Spleen (tissue), 11 donors: ENCODE measurements around the gene MLST8. TPM values are rescaled to one million over a fixed set of nuclear protein-coding genes. Genes with fewer than 3 reads are reported as not detected.
A peak's percentile ranks its signal among the peaks of the same experiment; 100 is the strongest.

Source experiments
- DNase-seq: peaks from one replicate; pipeline ENCODE4 v3.0.0-alpha.2; 2020
- H3K27ac ChIP-seq, 8 donors: fragments of 200-600 bp; sonication (generic) in 7 of 8; 1 replicate in 4 of 8; 2 replicates in 4 of 8; pipeline versions ENCODE4 v1.5.0 to v1.8.0; 2016 to 2021; ENCODE audit warnings: inconsistent platforms in 4 of 8, mild to moderate bottlenecking in 4 of 8, moderate library complexity in 1 of 8
- H3K27me3 ChIP-seq, 7 donors: fragments of 200-600 bp; sonication (generic) in 6 of 7; replicated peaks in 1 of 7; 1 replicate in 4 of 7; 2 replicates in 3 of 7; pipeline versions ENCODE4 v1.5.0 to v1.8.0; 2016 to 2021; ENCODE audit warnings: inconsistent platforms in 3 of 7, mild to moderate bottlenecking in 1 of 7
- H3K36me3 ChIP-seq, 6 donors: fragments of 200-600 bp; sonication (generic) in 5 of 6; 1 replicate in 4 of 6; 2 replicates in 2 of 6; pipeline versions ENCODE4 v1.5.0 to v1.8.0; 2016 to 2021; ENCODE audit warnings: inconsistent platforms in 2 of 6
- H3K4me1 ChIP-seq, 6 donors: fragments of 200-600 bp; sonication (generic) in 5 of 6; 1 replicate in 3 of 6; 2 replicates in 3 of 6; pipeline versions ENCODE4 v1.5.0 to v1.8.0; 2016 to 2021; ENCODE audit warnings: inconsistent platforms in 3 of 6
- H3K4me3 ChIP-seq, 8 donors: fragments of 200-600 bp; sonication (generic) in 7 of 8; 1 replicate in 4 of 8; 2 replicates in 4 of 8; pipeline versions ENCODE4 v1.5.0 to v1.8.0; 2016 to 2021; ENCODE audit warnings: inconsistent platforms in 4 of 8, mild to moderate bottlenecking in 4 of 8, moderate library complexity in 2 of 8
- H3K9me3 ChIP-seq, 8 donors: fragments of 200-600 bp; sonication (generic) in 7 of 8; 1 replicate in 4 of 8; 2 replicates in 4 of 8; pipeline versions ENCODE4 v1.5.0 to v1.8.0; 2016 to 2021; ENCODE audit warnings: inconsistent platforms in 4 of 8
- POLR2A ChIP-seq, 3 donors: fragments of 450-650 bp; IDR thresholded peaks; one replicate each; pipeline ENCODE4 v1.5.1; 2017; ENCODE audit warnings: antibody characterized with exemption in 3 of 3, mild to moderate bottlenecking in 1 of 3
- POLR2AphosphoS5 ChIP-seq, 3 donors: sonication (generic); formaldehyde crosslinking; IDR thresholded peaks; one replicate each; pipeline ENCODE4 v1.5.1; 2017; ENCODE audit warnings: antibody characterized with exemption in 3 of 3
- WGBS, 5 donors: extraction: QIAGEN DNeasy Blood & Tissue Kit in 3 of 5; methylation state at CpG; one replicate each; pipeline versions ENCODE4 v1.1.5 to v1.1.7; 2013 to 2018; 5-methylcytosine and 5-hydroxymethylcytosine counted together
- intact Hi-C: fragments of 100-400 bp; cut with DNase I; formaldehyde crosslinking; loops from one replicate; pipeline ENCODE4 v1.15.0; 2023; ENCODE audit warnings: low total_unique reads
- polyA plus RNA-seq, 3 donors: library from polyadenylated mRNA; stranded (reverse); fragments of 200-250 nt; gene quantifications; one replicate each; pipeline ENCODE4 v1.2.1, GENCODE V29; 2013
- total RNA-seq, 7 donors: library from RNA; depleted of rRNA in 3 of 7; stranded (reverse); fragments of >200 nt in 3 of 7; fragmentation: NEBNext Ultra II Directional in 4 of 7; extraction: Animal tissue kit (Norgen Biotek cat#: 25700) in 4 of 7; gene quantifications; one replicate each; pipeline versions ENCODE4 v1.1.0 to v1.2.1, GENCODE V29; 2016 to 2021
- TF ChIP-seq, protein P1 (sequence below), 11 experiments: fragments of 200-600 bp in 7 of 11; fragments of 450-650 bp in 4 of 11; sonication (generic) in 4 of 11; IDR thresholded peaks in 8 of 11; conservative IDR thresholded peaks in 3 of 11; 1 replicate in 7 of 11; 2 replicates in 4 of 11; pipeline versions ENCODE4 v1.4.0 to v1.8.0; 2016 to 2021; ENCODE audit warnings: antibody characterized with exemption in 11 of 11, inconsistent platforms in 4 of 11, mild to moderate bottlenecking in 1 of 11
- donor health status: healthy with polysubstance abuse.
- donor health status: DM: no; HTN: no; CAD: no; lungs with moderate emphysema.
- donor health status: DM: no; HTN: no; CAD: no.
- donor health status: Bipolar disorder and iron deficiency.
- donor health status: healthy.
- donor health status: DM: no; HTN: no; CAD: no.
- donor health status: DM: yes; HTN: yes; CAD: no.

Gene MLST8
- total and polyA plus RNA-seq, 10 donors = 25.0 to 61.7 (median 40.6) TPM

DNA sequence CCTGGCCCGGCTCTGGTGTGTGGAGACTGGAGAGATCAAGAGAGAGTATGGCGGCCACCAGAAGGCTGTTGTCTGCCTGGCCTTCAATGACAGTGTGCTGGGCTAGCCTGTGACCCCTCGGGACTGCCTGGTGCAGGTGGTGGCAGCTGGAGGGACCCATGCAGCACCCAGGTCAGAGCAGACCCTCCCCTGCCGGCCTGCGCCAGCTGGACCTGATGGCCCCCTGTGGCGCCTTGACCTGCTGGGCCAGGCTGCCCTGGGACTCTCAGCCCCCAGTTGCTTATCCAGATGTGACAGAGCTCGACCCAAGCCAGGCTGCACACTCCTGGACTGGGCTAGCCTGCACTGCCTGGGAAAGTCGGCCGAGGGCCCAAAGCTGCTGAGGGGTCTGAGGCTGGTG is 3.5 kb downstream of the MLST8 start:
- Histone ChIP-seq H3K9me3 (no peaks in the 10 kb centered on the region), H3K4me3 (no peak overlapping the region), H3K4me1 (peaks cover 28 to 72% (median 51%) of the 10 kb centered on the region in 6 donors), H3K27ac (no peak overlapping the region), H3K36me3 (peaks cover 0 to 54% (median 33%) of the 10 kb centered on the region in 6 donors), H3K27me3 (no peaks in the 10 kb centered on the region)
- no peak for DNase-seq
- intact Hi-C loops = no loop called here
- 95 to 97% (median 96%) methylated on average over 5 to 9 of the region's 9 CpGs for WGBS, 5 donors
- TF ChIP-seq POLR2AphosphoS5 (IDR thresholded peaks at IDR 0.05) = peak in 1 of 3 donors; percentile 2
- no peak for TF ChIP-seq POLR2A (IDR thresholded peaks at IDR 0.05)

DNA sequence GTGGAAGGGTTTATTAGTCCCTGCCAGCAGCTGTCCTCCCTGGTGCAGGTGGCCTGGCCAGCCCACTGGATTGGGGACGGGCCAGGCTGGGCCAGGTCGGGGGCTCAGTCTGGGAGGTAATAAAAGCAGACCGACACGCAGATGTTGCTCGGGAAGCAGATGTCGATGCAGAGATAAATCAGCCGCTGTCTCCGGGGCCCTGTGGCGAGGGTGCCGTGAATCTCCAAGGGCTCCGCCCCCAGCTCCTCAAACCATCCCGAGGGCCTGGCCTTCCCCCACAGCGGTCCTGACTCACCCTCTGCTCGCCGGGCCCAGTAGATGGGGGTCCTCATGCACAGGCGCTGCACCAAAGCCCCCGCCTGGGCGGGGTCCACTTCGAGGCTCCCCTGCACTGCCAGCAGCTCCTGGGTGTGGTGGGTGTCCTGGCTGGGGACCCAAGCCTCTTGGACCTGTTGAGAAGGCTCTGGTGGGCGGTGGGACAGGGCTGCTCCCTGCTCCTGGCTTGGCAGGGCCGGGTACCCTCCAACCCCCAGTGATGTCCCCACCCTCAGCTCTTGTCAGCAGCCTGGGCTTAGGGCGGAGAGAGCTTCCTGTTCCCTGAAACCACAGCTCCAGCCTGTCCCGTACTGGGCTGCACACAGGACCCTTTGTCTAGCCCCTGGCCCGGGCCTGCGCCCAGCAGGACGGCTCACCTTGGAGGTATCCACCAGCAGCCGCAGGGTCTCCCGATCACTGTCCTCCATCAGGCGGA is 4.2 kb downstream of the MLST8 start:
- Histone ChIP-seq H3K27me3 (no peaks in the 10 kb centered on the region), H3K9me3 (no peaks in the 10 kb centered on the region), H3K36me3 (peaks cover 0 to 54% (median 33%) of the 10 kb centered on the region in 6 donors), H3K4me1 (peaks cover 32 to 75% (median 54%) of the 10 kb centered on the region in 6 donors), H3K27ac (no peak overlapping the region), H3K4me3 (no peak overlapping the region)
- DNase-seq = no peak
- 88 to 95% (median 89%) methylated on average over 21 to 29 of the region's 29 CpGs for WGBS, 5 donors
- intact Hi-C loops = no loop called here
- TF ChIP-seq POLR2AphosphoS5 (IDR thresholded peaks at IDR 0.05) = peak in 1 of 3 donors; percentile 32
- TF ChIP-seq POLR2A (IDR thresholded peaks at IDR 0.05) = no peak
- TF ChIP-seq, protein P1, sequence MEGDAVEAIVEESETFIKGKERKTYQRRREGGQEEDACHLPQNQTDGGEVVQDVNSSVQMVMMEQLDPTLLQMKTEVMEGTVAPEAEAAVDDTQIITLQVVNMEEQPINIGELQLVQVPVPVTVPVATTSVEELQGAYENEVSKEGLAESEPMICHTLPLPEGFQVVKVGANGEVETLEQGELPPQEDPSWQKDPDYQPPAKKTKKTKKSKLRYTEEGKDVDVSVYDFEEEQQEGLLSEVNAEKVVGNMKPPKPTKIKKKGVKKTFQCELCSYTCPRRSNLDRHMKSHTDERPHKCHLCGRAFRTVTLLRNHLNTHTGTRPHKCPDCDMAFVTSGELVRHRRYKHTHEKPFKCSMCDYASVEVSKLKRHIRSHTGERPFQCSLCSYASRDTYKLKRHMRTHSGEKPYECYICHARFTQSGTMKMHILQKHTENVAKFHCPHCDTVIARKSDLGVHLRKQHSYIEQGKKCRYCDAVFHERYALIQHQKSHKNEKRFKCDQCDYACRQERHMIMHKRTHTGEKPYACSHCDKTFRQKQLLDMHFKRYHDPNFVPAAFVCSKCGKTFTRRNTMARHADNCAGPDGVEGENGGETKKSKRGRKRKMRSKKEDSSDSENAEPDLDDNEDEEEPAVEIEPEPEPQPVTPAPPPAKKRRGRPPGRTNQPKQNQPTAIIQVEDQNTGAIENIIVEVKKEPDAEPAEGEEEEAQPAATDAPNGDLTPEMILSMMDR (IDR thresholded peaks at IDR 0.05 in 8 of 11, conservative IDR thresholded peaks at IDR 0.05 in 3 of 11) = no peak

DNA sequence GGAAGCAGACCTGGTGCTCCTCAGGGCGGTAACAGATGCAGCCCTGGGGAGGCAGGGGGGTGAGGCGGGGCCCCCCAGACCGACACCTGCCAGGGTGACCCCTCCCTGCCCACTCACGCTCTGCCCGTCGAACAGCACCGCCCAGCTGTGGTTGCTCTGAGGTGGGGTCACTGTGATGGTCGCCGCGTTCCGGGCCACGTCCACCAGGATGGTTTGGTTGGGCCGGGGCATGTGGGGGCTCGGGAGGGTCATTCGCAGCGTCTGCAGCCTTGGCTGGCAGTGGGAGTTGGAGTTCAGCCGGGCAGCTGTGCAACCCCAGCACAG is 4.7 kb downstream of the MLST8 start:
- Histone ChIP-seq H3K4me1 (peaks cover 28 to 70% (median 48%) of the 10 kb centered on the region in 6 donors), H3K27ac (no peak overlapping the region), H3K27me3 (no peaks in the 10 kb centered on the region), H3K9me3 (no peaks in the 10 kb centered on the region), H3K36me3 (peaks cover 0 to 54% (median 33%) of the 10 kb centered on the region in 6 donors), H3K4me3 (no peak overlapping the region)
- no peak for DNase-seq
- TF ChIP-seq, protein P1 (IDR thresholded peaks at IDR 0.05 in 8 of 11, conservative IDR thresholded peaks at IDR 0.05 in 3 of 11) = no peak
- TF ChIP-seq POLR2AphosphoS5 (IDR thresholded peaks at IDR 0.05) = peak in 1 of 3 donors; percentile 16
- intact Hi-C loops = no loop called here
- WGBS, 5 donors = 92 to 95% (median 93%) methylated on average over 7 to 17 of the region's 17 CpGs

DNA sequence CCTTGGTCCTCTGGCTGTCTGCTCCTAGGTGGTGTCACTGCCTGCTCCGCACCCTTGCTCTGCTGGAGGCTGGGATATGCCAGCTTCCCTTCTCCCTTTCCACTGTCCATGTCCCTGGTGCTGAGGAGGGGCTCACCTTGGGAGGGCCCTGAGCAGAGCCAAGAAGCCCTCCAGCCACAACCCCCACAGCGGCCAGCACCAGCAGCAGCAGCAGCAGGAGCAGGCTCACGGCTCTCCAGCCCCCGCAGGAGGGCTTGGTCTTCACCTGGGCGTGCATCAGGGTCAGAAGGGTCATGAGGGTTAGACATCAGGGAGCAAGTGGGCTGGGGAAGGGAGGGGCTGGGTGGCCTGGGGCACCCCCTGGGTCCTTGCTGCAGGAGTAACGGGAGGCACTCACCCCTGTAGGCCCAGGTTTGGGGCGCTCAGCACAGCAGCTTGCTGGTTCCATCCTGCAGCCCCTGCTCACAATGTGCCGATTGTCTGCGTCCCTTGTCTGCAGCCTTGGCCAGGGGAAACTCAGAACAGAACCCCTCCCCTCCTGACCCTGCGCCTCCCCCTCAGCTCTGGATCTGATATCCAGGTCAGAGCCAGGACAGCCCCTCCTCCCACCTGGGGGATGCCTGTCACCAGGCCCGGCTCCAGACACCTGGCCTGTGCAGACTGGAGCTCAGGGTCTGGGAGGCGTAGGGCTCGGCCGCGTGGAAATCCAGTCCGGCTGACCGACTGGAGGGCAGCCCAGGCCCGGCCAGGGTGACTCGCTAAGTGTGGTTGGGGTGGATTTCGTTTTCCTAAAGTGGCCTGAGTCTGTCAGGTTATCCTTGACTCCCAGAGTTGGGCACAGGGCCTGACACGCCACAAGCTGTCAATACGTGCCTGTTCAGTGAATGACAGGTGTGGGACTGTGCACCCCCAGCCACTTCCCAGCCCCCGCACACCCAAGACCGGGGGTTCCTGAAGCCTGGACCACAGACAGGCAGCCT is 5.4 kb downstream of the MLST8 start, which contains the start of gene BRICD5:
Gene BRICD5, minus strand, starts transcription at position 478 of the 980 bp plus-strand sequence. Its CDS starts 30 bp downstream, at position 448.
- no peak for DNase-seq
- 67 to 86% (median 82%) methylated on average over 5 to 24 of the region's 24 CpGs for WGBS, 5 donors
- H3K36me3 ChIP-seq = peaks cover 0 to 54% (median 33%) of the 10 kb centered on the region in 6 donors
- no peaks in the 10 kb centered on the region for H3K9me3 ChIP-seq
- H3K27ac ChIP-seq = no peak within 1 kb of the TSS
- no peaks in the 10 kb centered on the region for H3K27me3 ChIP-seq
- peaks cover 28 to 74% (median 46%) of the 10 kb centered on the region in 6 donors for H3K4me1 ChIP-seq
- no peak for TF ChIP-seq POLR2A (IDR thresholded peaks at IDR 0.05)
- TF ChIP-seq POLR2AphosphoS5 (IDR thresholded peaks at IDR 0.05) = peak in 1 of 3 donors; percentile 34
- TF ChIP-seq, protein P1 (IDR thresholded peaks at IDR 0.05 in 8 of 11, conservative IDR thresholded peaks at IDR 0.05 in 3 of 11) = no peak
- no peak within 1 kb of the TSS for H3K4me3 ChIP-seq
- intact Hi-C loops = no loop called here
